SK-N-SH treated with all-trans-retinoic acid at 6 μM for 48 hours (cell line): ENCODE data around the gene PARVB.

Experiments
- ATAC-seq: fragments of 200-7000 bp; cut with Tn5 transposase; 3 replicates; pipeline ENCODE4 v1.9.1; 2020; ENCODE audit warnings: mild to moderate bottlenecking, moderate library complexity
- ARNTL ChIP-seq: fragments of 450-650 bp; formaldehyde crosslinking; IDR thresholded peaks from 2 replicates; pipeline ENCODE4 v1.5.0; 2020; ENCODE audit warnings: low read depth, mild to moderate bottlenecking, moderate library complexity, borderline replicate concordance
- BACH2 ChIP-seq: fragments of 250-450 bp; sonication (Bioruptor Pico); IDR thresholded peaks from 2 replicates; pipeline ENCODE4 v1.9.0; 2021; ENCODE audit warnings: mild to moderate bottlenecking, borderline replicate concordance
- CREB5 ChIP-seq: fragments of 250-450 bp; sonication (Bioruptor Pico); IDR thresholded peaks from 2 replicates; pipeline ENCODE4 v1.5.1; 2020; ENCODE audit warnings: low read depth, mild to moderate bottlenecking, moderate library complexity
- CSDC2 ChIP-seq: fragments of 250-450 bp; sonication (Bioruptor Pico); IDR thresholded peaks from 2 replicates; pipeline ENCODE4 v1.5.0; 2020; ENCODE audit warnings: mild to moderate bottlenecking, moderate library complexity
- CSRNP3 ChIP-seq: fragments of 250-450 bp; sonication (Bioruptor Pico); IDR thresholded peaks from 2 replicates; pipeline ENCODE4 v1.5.1; 2021; ENCODE audit warnings: mild to moderate bottlenecking, moderate library complexity
- ESRRG ChIP-seq: fragments of 250-450 bp; sonication (Bioruptor Pico); IDR thresholded peaks from 2 replicates; pipeline ENCODE4 v1.6.1; 2021; ENCODE audit warnings: mild to moderate bottlenecking
- GLIS3 ChIP-seq: fragments of 250-450 bp; sonication (Bioruptor Pico); IDR thresholded peaks from 2 replicates; pipeline ENCODE4 v1.5.0; 2020; ENCODE audit warnings: mild to moderate bottlenecking, moderate library complexity
- ISL1 ChIP-seq: fragments of 250-450 bp; sonication (Bioruptor Pico); IDR thresholded peaks from 2 replicates; pipeline ENCODE4 v2.1.2; 2022; ENCODE audit warnings: mild to moderate bottlenecking, moderate library complexity
- PATZ1 ChIP-seq: fragments of 250-450 bp; sonication (Bioruptor Pico); IDR thresholded peaks from 2 replicates; pipeline ENCODE4 v1.8.0; 2020; ENCODE audit warnings: mild to moderate bottlenecking, moderate library complexity, borderline replicate concordance
- POU6F1 ChIP-seq: fragments of 250-450 bp; sonication (Bioruptor Pico); IDR thresholded peaks from 2 replicates; pipeline ENCODE4 v1.8.0; 2021; ENCODE audit warnings: low read depth, mild to moderate bottlenecking, moderate library complexity, borderline replicate concordance
- PPARA ChIP-seq: fragments of 250-450 bp; sonication (Bioruptor Pico); IDR thresholded peaks from 2 replicates; pipeline ENCODE4 v1.5.0; 2020; ENCODE audit warnings: mild to moderate bottlenecking, borderline replicate concordance
- RARB ChIP-seq: fragments of 250-450 bp; sonication (Bioruptor Pico); IDR thresholded peaks from 2 replicates; pipeline ENCODE4 v1.8.0; 2021; ENCODE audit warnings: mild to moderate bottlenecking, moderate library complexity
- TCF4 ChIP-seq: fragments of 250-450 bp; sonication (Bioruptor Pico); IDR thresholded peaks from 2 replicates; pipeline ENCODE4 v1.8.0; 2021; ENCODE audit warnings: mild to moderate bottlenecking, moderate library complexity, borderline replicate concordance
- TOX ChIP-seq: fragments of 250-450 bp; sonication (Bioruptor Pico); IDR thresholded peaks from 2 replicates; pipeline ENCODE4 v1.8.0; 2021; ENCODE audit warnings: mild to moderate bottlenecking, moderate library complexity, borderline replicate concordance
- TSHZ2 ChIP-seq: fragments of 250-450 bp; sonication (Bioruptor Pico); IDR thresholded peaks from 2 replicates; pipeline ENCODE4 v1.5.0; 2020; ENCODE audit warnings: mild to moderate bottlenecking, moderate library complexity
- ZC3H10 ChIP-seq: fragments of 250-450 bp; sonication (Bioruptor Pico); IDR thresholded peaks from 2 replicates; pipeline ENCODE4 v1.5.1; 2021; ENCODE audit warnings: mild to moderate bottlenecking, moderate library complexity
- ZFP3 ChIP-seq: fragments of 250-450 bp; sonication (Bioruptor Pico); IDR thresholded peaks from 2 replicates; pipeline ENCODE4 v1.5.0; 2020; ENCODE audit warnings: mild to moderate bottlenecking, moderate library complexity
- ZFP30 ChIP-seq: fragments of 450-650 bp; formaldehyde crosslinking; IDR thresholded peaks from 2 replicates; pipeline ENCODE4 v1.5.0; 2022; ENCODE audit warnings: mild to moderate bottlenecking, moderate library complexity
- ZNF70 ChIP-seq: fragments of 450-650 bp; formaldehyde crosslinking; IDR thresholded peaks from 2 replicates; pipeline ENCODE4 v1.5.0; 2020; ENCODE audit warnings: mild to moderate bottlenecking, moderate library complexity

The PARVB gene

DNA sequence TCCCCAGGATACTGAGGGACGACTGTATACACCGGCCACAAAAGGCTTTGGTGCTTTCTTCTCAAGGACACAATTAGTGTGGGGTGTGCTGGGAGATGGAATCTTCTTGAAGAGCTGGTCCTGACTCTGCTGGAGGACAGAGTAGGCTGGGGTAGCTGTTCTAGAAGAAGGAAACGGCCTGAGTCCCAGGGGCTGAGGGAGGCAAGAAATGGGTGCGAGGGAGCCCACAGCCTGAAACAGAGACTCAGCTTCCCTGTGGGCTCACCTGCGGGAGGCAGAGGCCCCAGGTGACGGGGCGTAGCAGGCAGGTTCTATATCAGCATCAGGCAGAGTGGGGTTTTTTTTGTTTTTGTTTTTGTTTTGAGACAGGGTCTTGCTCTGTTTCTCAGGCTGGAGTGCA lies 193.2 kb downstream of the PARVB start:
- TF ChIP-seq PPARA (no peak), BACH2 (CRISPR knock-in tag) (no peak), CSDC2 (CRISPR knock-in tag) (no peak), RARB (CRISPR knock-in tag) (no peak), ZNF70 (no peak), TCF4 (CRISPR knock-in tag) (no peak)
- no peak for ATAC-seq

GRCh38 chr22:44218071-44218470 lies 194.0 kb downstream of the PARVB start:
- no peak for ATAC-seq
- TF ChIP-seq CREB5 (CRISPR knock-in tag), result no peak
- TF ChIP-seq GLIS3 (CRISPR knock-in tag), result no peak
- TF ChIP-seq ZNF70, result no peak
- no peak for TF ChIP-seq ZFP3 (CRISPR knock-in tag)
- no peak for TF ChIP-seq BACH2 (CRISPR knock-in tag)
- TF ChIP-seq ESRRG (CRISPR knock-in tag), result no peak
- TF ChIP-seq CSRNP3, result no peak
- no peak for TF ChIP-seq ZC3H10 (CRISPR knock-in tag)
- TF ChIP-seq TCF4 (CRISPR knock-in tag), result no peak
- TF ChIP-seq PPARA, result no peak
- no peak for TF ChIP-seq ZFP30 (CRISPR knock-in tag)
- no peak for TF ChIP-seq PATZ1
- no peak for TF ChIP-seq TOX (CRISPR knock-in tag)
- TF ChIP-seq CSDC2 (CRISPR knock-in tag), result no peak

GRCh38 chr22:44219101-44219870 lies 195.2 kb downstream of the PARVB start:
- no peak for ATAC-seq
- TF ChIP-seq TOX (CRISPR knock-in tag), result no peak
- TF ChIP-seq PPARA, result no peak
- TF ChIP-seq TSHZ2 (CRISPR knock-in tag), result no peak

GRCh38 chr22:44220727-44221680 lies 196.9 kb downstream of the PARVB start:
- ATAC-seq, result no peak
- TF ChIP-seq CREB5 (CRISPR knock-in tag), result no peak
- TF ChIP-seq PPARA, result no peak
- TF ChIP-seq ISL1, result no peak
- TF ChIP-seq ARNTL, result no peak
- TF ChIP-seq POU6F1 (CRISPR knock-in tag), result no peak
- TF ChIP-seq ESRRG (CRISPR knock-in tag), result no peak
- no peak for TF ChIP-seq PATZ1
